ENCODE results near the gene MBNL1. TPM values are rescaled to one million over a fixed set of nuclear protein-coding genes. Genes with fewer than 3 reads are reported as not detected.
"Not testable (repeated sequence)": the region's sequence is repeated elsewhere in the genome, so short reads cannot be mapped to it uniquely, and the experiment has no call there.

Gene MBNL1
- polyA plus RNA-seq, 1 experiment, result 203 TPM

- H3K27me3 ChIP-seq (ENCODE audit: control insufficient read depth, insufficient read depth, low read length), result no peaks in the 10 kb centered on the region
- no peak overlapping the region for H3K4me3 ChIP-seq (ENCODE audit: low read depth, low read length)
- ChIA-PET CTCF (interaction anchor here (0.6 to 2.9 kb wide), 2 partner anchors 13 to 113 kb away, joined by 3 to 12 read pairs; no protein-coding TSS in a partner anchor), POLR2A (no interaction called here)
- DNase-seq (ENCODE audit: low read depth), result no peak
- no peak for TF ChIP-seq CTCF (IDR thresholded peaks at IDR 0.05; ENCODE audit: insufficient read depth, low read depth, low read length)
- peaks cover 1% of the 10 kb centered on the region; the same call in 1 of the 2 replicates for H3K36me3 ChIP-seq (ENCODE audit: control insufficient read depth, insufficient read depth, low read length)
These were observed 161.7 kb downstream of the MBNL1 start for GRCh38 chr3:152430223-152431002.

GRCh38 chr3:152434142-152434541 is 165.4 kb downstream of the MBNL1 start:
- ChIA-PET CTCF (no interaction called here), POLR2A (no interaction called here)
- Histone ChIP-seq H3K4me3 (ENCODE audit: low read depth, low read length) (no peak overlapping the region), H3K36me3 (ENCODE audit: control insufficient read depth, insufficient read depth, low read length) (peaks cover 1% of the 10 kb centered on the region; the same call in 1 of the 2 replicates), H3K27me3 (ENCODE audit: control insufficient read depth, insufficient read depth, low read length) (no peaks in the 10 kb centered on the region)
- no peak for DNase-seq (ENCODE audit: low read depth)
- no peak for TF ChIP-seq CTCF (IDR thresholded peaks at IDR 0.05; ENCODE audit: insufficient read depth, low read depth, low read length)

- POLR2A ChIA-PET; DNase-seq (ENCODE audit: low read depth); H3K4me3 ChIP-seq (ENCODE audit: low read depth, low read length); H3K27me3 ChIP-seq (ENCODE audit: control insufficient read depth, insufficient read depth, low read length); H3K36me3 ChIP-seq (ENCODE audit: control insufficient read depth, insufficient read depth, low read length): not testable (repeated sequence)
- CTCF ChIA-PET, result interaction anchor here (0.7 to 1.2 kb wide), 2 partner anchors 215 to 474 kb away, joined by 3 read pairs; no protein-coding TSS in a partner anchor
These were observed 166.5 kb downstream of the MBNL1 start for GRCh38 chr3:152435210-152435609.

- peaks cover 1% of the 10 kb centered on the region; the same call in 1 of the 2 replicates for H3K36me3 ChIP-seq (ENCODE audit: control insufficient read depth, insufficient read depth, low read length)
- DNase-seq (ENCODE audit: low read depth), result no peak
- no peaks in the 10 kb centered on the region for H3K27me3 ChIP-seq (ENCODE audit: control insufficient read depth, insufficient read depth, low read length)
- ChIA-PET CTCF (interaction anchor here (0.6 kb wide), 1 partner anchor 318 kb away, joined by 3 read pairs; no protein-coding TSS in a partner anchor), POLR2A (no interaction called here)
- no peak overlapping the region for H3K4me3 ChIP-seq (ENCODE audit: low read depth, low read length)
- TF ChIP-seq CTCF (IDR thresholded peaks at IDR 0.05; ENCODE audit: insufficient read depth, low read depth, low read length), result no peak
These were observed 168.2 kb downstream of the MBNL1 start for GRCh38 chr3:152436707-152437590.

GRCh38 chr3:152438181-152438580 is 169.5 kb downstream of the MBNL1 start:
- ChIA-PET POLR2A (no interaction called here), CTCF (no interaction called here)
- no peak for DNase-seq (ENCODE audit: low read depth)
- Histone ChIP-seq H3K4me3 (ENCODE audit: low read depth, low read length) (no peak overlapping the region), H3K36me3 (ENCODE audit: control insufficient read depth, insufficient read depth, low read length) (no peaks in the 10 kb centered on the region), H3K27me3 (ENCODE audit: control insufficient read depth, insufficient read depth, low read length) (no peaks in the 10 kb centered on the region)
- no peak for TF ChIP-seq CTCF (IDR thresholded peaks at IDR 0.05; ENCODE audit: insufficient read depth, low read depth, low read length)

All from BJ (cell line).